CD4-positive, alpha-beta T cell treated with Interleukin-17A for 4 hours (primary cell): Measurements from ENCODE around the gene CADPS.

Source experiments
- DNase-seq: peaks from one replicate; pipeline ENCODE4 v3.0.0-alpha.2; 2020; ENCODE audit warnings: mixed read lengths

Gene CADPS

GRCh38 chr3:62678841-62679240 lies 196.4 kb downstream of the CADPS start:
- no peak for DNase-seq

DNA sequence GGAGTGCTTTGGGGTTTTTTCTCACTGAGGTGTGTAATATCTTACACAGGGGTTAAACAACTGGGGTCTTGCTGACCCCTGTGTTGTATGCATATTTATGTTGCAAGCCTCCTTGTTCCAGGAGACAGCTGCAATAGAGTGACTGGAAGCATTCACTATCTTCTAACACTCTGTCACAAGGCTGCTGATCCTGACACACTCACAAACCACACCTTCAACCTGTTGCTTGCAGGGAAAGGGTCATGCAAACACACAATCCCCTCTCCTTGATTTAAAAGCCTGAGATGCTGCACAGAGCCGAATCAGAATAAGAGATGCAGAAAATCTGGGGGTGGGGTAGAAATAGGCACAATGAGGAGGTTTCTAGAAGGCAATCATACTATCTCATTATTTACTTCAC lies 197.3 kb downstream of the CADPS start:
- DNase-seq: no peak

DNA sequence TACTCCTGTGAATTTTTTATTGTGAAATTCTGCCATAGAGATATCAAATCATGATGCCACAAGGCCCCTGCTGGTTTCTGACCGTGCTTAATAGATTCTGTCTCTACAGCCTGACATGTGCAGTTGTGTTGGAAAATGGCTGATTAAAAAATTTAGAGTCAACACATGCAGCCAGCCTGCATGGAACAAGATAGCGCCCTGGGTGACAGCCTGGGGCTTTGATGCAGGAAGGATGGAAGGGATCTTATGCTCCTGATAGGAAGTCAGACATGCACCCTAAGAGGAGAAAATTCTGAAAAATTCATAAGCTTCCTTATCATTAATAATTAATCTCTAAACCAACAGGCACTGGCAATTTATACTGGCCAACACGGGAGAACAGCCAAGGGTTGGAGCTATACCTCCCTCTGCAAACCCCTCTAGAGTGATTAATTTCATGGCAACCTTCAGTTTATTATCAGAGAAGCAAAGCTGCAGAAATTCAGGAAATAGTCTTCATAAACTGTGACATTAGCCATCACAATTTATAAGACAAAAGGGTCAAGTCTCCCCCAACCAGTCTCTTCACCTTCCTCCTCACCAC lies 198.4 kb downstream of the CADPS start:
- no peak for DNase-seq

DNA sequence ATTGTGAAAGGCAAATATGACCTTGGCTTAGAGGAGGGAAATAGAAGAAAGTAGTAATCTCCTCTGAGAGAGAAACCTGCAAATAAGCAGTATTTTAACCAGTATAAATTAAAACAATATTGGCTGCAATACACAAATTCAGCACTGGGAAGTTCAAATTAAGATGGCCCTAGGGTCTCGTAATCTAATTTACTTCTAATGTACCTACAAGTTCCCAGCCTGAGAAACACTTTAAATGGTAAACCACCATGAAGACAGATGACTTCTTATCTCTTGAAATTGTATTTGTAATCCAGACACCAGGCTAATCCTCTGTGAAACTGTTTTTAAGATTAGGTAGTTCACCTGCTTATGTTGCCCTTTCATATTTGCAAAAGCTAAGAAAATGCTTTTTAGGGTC lies 199.7 kb downstream of the CADPS start:
- no peak for DNase-seq

DNA sequence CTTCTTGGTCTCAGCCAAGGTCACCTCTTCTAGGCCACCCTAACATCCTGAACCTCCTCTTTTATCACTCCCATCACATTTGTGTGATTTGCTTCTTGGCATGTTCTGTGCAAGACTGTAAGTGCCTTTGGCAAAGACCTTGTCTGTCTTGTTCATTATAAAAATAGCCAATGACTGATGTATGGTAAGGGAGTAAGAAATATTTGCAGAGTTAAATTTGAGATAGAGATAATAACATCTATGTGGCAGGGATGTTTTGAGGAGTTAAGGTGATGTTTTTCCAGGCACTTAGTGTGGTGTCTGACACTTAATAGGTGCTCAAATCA lies 202.3 kb downstream of the CADPS start:
- no peak for DNase-seq

DNA sequence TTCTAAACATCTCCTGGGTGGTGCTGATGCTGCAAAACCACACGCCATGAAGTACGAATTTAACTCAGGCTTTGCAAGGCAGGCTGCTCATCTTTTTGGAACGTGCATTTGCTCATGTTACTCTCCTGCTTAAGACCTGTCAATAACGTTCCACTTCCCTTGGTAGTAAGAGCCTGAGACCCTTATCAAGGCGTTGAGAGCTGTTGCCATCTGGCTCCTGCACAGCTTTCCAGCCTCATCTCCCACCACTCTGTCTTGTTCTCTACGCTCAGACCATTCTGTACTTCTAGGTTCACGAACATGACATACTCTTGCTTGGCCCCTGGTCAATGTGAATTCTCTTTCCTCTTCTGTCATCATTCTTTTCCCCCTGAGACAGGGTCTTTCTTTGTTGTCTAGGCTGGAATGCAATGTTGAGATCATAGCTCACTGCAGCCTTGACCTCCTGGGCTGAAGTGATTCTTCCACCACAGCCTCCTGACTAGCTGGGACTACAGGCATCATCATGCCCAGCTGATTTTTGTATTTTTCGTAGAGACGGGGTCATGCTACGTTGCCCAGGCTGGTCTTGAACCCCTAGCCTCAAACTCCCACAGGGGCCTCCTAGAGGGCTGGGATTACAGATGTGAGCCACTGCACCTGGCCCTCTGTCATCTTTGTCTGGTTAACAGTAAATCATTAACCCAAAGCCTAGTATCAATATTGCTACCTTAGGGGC lies 202.8 kb downstream of the CADPS start:
- DNase-seq: no peak

GRCh38 chr3:62670351-62670750 lies 204.9 kb downstream of the CADPS start:
- no peak for DNase-seq

GRCh38 chr3:62669161-62669560 lies 206.1 kb downstream of the CADPS start:
- DNase-seq: no peak

DNA sequence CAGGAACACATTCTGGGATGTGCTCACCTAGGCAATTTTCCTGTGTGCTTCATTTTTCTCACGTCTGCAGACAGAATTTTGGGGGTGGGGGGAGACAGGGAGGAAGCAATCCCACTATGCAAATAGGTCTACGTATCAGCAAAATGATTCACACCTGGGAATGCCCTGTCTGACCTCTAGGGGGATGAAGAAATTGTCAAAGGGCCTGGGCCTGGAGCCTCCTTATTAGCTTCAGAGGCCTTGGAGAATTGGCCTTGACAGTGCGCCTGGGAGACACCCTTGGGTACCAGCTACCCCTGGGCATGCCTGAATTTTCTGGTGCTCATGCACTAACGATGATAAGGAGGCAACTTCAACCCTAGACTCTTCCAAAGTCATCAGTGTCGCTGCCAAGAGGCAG lies 207.5 kb downstream of the CADPS start:
- DNase-seq: no peak

GRCh38 chr3:62665627-62666437 lies 209.4 kb downstream of the CADPS start:
- DNase-seq: peak; percentile 3

- no peak for DNase-seq
Observed at GRCh38 chr3:62662677-62663076, 212.5 kb downstream of the CADPS start.

DNA sequence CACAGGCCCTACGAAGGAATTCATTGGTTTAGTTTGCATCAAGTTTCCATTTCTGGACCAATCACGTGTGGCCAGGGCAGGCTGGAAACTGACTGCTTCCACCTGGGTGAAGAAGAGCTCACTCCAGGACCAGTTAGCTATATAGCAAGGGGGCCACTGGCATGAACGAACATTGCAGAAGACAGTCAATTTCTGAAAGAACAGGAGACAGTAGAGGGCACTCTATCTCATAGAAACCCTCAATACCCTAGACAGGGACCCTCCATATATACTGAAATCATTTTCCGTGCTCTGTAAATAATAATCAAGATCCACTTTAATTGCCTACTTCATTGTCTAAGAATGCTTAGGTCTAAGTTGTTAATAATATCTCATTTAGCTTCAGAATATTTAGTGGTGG lies 215.6 kb downstream of the CADPS start:
- no peak for DNase-seq

GRCh38 chr3:62655691-62656063 lies 219.5 kb downstream of the CADPS start:
- no peak for DNase-seq

GRCh38 chr3:62655056-62655690 lies 220.0 kb downstream of the CADPS start:
- no peak for DNase-seq

GRCh38 chr3:62653796-62654195 lies 221.4 kb downstream of the CADPS start:
- no peak for DNase-seq

DNA sequence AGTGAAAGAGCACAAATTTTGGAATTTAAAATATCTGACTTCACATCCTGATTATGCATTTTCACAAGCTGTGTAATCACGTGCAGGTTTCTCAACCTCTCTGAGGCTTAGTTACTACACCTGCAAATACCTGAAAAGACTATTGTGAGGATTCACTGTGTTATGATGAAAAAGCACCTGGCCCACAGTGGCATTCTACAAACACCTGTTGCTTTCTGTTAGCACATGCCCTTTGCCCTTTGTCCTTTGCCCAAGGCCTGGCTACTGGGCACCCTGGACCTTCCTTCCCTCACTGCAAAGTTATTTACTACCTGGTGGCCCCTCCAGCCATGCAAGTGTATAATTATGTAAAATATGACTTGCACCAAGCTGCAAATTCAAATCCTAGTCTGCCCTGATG lies 227.5 kb downstream of the CADPS start:
- no peak for DNase-seq

GRCh38 chr3:62644493-62644892 lies 230.7 kb downstream of the CADPS start:
- DNase-seq: no peak

DNA sequence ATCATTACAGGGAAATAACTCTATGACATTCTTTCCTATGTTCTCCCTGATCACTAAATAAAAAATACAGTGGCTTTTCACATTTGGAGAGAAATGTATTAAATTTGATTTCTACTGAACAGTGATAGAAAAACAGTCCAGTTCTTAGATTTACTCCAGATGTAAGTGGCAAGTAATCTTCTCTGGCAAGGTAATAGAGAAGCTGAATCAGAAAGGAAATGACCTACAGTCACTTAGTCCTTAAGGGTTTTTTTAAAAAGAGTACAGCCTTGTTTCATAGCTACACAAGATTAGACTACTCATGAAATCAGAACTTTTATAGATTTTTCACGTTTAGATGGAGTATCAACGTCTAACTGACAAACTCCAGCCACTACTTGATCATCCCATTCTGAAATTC lies 236.9 kb downstream of the CADPS start:
- DNase-seq: no peak

DNA sequence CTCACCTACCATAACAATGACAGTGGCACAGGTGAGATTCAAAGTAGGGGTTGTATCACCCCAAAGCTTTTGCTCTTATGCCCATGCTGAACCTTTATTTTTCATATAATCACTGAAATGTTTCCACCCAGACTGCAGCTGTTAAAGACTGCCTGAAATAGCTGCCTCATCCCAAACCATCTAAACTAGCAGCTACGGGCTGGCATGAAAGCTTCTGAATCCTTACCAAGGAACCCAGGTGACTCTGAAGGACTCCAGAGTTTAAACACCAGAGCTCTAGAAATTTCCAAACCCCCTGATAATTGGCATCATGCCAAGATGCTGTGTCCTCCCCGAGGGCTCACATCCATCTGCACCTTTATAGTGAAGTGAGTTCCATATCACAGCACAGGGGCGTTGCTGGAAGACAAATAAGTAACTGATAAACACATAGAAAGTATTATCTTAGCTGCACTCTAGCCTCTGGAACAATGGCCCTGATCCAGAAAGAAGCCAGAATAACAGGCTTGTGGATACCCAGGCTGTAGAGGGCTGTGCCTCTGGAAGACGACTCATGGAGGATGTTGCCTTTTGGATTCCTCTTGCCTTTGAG lies 238.9 kb downstream of the CADPS start:
- DNase-seq: no peak

DNA sequence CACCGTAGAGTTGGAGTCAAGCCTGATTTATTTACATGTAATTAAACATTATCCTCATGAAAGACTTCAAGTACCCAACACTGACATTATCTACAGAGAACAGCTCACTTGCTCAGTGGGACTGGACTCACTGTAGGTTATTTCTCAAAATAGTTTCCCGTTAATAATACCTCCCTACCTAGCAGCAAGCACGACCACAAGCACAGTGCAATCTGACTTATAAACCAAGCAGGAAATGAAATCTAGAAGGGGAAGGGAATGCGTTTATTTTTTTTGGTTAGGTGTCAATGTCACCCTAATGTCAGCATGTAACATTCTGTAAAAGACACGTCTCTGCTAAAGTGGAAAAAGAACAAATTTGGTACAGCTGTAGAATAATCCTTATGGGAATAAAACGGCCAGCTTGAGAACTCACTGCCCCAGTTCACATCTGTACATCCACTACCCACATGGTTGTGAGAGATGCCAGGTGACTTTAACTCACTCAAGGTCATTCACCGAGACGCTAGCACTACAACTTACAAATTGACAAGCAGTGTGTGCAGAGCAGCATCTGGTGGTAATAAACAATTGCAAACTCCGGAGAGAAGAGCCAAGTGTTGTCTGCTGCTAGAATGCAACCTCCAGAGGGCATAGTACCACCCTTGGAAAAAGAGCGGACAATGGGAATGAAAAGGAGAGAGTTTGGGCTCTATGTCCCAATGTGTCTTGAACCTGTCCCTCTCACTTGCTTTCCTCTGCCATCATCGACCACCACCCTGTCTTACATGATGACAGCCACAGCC lies 242.5 kb downstream of the CADPS start:
- DNase-seq: no peak

GRCh38 chr3:62631488-62631887 lies 243.7 kb downstream of the CADPS start:
- DNase-seq: no peak

- no peak for DNase-seq
Observed at GRCh38 chr3:62630664-62631063, 244.6 kb downstream of the CADPS start.

DNA sequence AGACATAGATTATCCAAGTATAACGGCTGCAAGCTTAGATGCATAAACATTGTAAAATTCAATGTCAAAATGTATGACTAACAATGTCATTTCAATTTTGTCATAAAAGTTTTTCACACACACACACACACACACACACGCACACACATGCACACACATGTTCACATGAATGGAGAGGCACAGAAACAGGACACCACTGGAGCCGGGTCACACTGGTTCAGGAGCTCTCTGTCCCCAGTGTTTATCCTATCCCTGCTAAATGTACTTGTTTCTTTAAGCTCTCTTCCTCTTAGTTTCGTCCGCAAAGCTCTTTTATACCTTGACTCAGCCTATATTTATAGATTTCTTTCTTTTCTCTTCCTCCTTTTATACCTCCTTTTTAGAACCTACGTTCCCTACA lies 249.9 kb downstream of the CADPS start:
- DNase-seq: no peak
